K562 (cell line): ENCODE data around the gene MAP2K7. TPM values are rescaled to one million over a fixed set of nuclear protein-coding genes. Genes with fewer than 3 reads are reported as not detected.

ENCODE experiments used
- AFF4 ChIP-seq: sonication (generic); formaldehyde crosslinking; IDR thresholded peaks from 2 replicates; pipeline ENCODE4 v1.8.0; 2023; ENCODE audit warnings: mild to moderate bottlenecking, missing genetic modification reagents
- BCL6 ChIP-seq: fragments of 250-450 bp; sonication (Bioruptor Pico); IDR thresholded peaks from 2 replicates; pipeline ENCODE4 v1.4.0; 2020
- CAMTA2 ChIP-seq: fragments of 250-450 bp; sonication (Bioruptor Pico); conservative IDR thresholded peaks from 2 replicates; pipeline ENCODE4 v1.5.1; 2022
- CREB3 ChIP-seq: fragments of 450-650 bp; conservative IDR thresholded peaks from 2 replicates; pipeline ENCODE4 v1.6.1; 2016; ENCODE audit warnings: missing genetic modification characterization, low read depth, mild to moderate bottlenecking, missing compliant biosample characterization, moderate library complexity
- EP300 ChIP-seq: IDR thresholded peaks from 2 replicates; pipeline ENCODE4 v1.6.1; 2012; ENCODE audit warnings: low read length, improper control_type of control experiment
- ETV6 ChIP-seq, 3 experiments: fragments of 150-350 bp in 1 of 3; sonication (generic) in 1 of 3; formaldehyde crosslinking in 1 of 3; IDR thresholded peaks; 2 replicates each; pipeline versions ENCODE4 v1.6.1 to v1.8.0; 2014 to 2022; ENCODE audit warnings: borderline replicate concordance in 2 of 3, low read depth in 2 of 3, antibody characterized with exemption in 1 of 3, low read length in 1 of 3, mild to moderate bottlenecking in 1 of 3, missing genetic modification reagents in 1 of 3
- GTF2B ChIP-seq: IDR thresholded peaks from 2 replicates; pipeline ENCODE4 v1.6.1; 2011; ENCODE audit not compliant: insufficient read length; ENCODE audit errors: extremely low read depth
- HNRNPLL ChIP-seq: fragments of 200-400 bp; formaldehyde crosslinking; IDR thresholded peaks from 2 replicates; pipeline ENCODE4 v1.6.1; 2017; ENCODE audit warnings: low read length, low read depth, mild to moderate bottlenecking; ENCODE audit not compliant: poor library complexity, severe bottlenecking
- MAFF ChIP-seq: IDR thresholded peaks from 2 replicates; pipeline ENCODE4 v1.6.1; 2012; ENCODE audit warnings: low read length, improper control_type of control experiment
- MBD2 ChIP-seq: sonication (generic); IDR thresholded peaks from 2 replicates; pipeline ENCODE4 v1.6.1; 2016; ENCODE audit warnings: low read depth, borderline replicate concordance
- MYC ChIP-seq, 2 experiments: fragments of 250-450 bp in 1 of 2; sonication (Bioruptor Pico) in 1 of 2; IDR thresholded peaks; 2 replicates each; pipeline versions ENCODE4 v1.5.1 to v1.6.1; 2012 to 2021; ENCODE audit warnings: low read depth in 2 of 2, borderline replicate concordance in 1 of 2, improper control_type of control experiment in 1 of 2, low read length in 1 of 2, mild to moderate bottlenecking in 1 of 2, moderate library complexity in 1 of 2
- RBM25 ChIP-seq: fragments of 200-400 bp; formaldehyde crosslinking; IDR thresholded peaks from 2 replicates; pipeline ENCODE4 v1.6.1; 2018; ENCODE audit warnings: low read length, low read depth, moderate library complexity; ENCODE audit not compliant: severe bottlenecking
- RNF219 ChIP-seq: fragments of 250-450 bp; sonication (Bioruptor Pico); IDR thresholded peaks from 2 replicates; pipeline ENCODE4 v1.5.0; 2022; ENCODE audit warnings: mild to moderate bottlenecking
- TRIM24 ChIP-seq, 2 experiments: fragments of 450-650 bp; IDR thresholded peaks; 2 replicates each; pipeline ENCODE4 v1.6.1; 2016
- ZBTB1 ChIP-seq: sonication (generic); formaldehyde crosslinking; IDR thresholded peaks from 2 replicates; pipeline ENCODE4 v1.8.1; 2023; ENCODE audit warnings: missing genetic modification reagents, low read depth, mild to moderate bottlenecking, borderline replicate concordance
- ZNF431 ChIP-seq: sonication (generic); formaldehyde crosslinking; IDR thresholded peaks from 2 replicates; pipeline ENCODE4 v1.8.0; 2022; ENCODE audit warnings: mild to moderate bottlenecking, missing genetic modification reagents
- ZSCAN32 ChIP-seq: fragments of 450-650 bp; formaldehyde crosslinking; IDR thresholded peaks from 2 replicates; pipeline ENCODE4 v1.4.0; 2020; ENCODE audit warnings: mild to moderate bottlenecking, moderate library complexity
- polyA plus RNA-seq, 8 experiments: library from polyadenylated mRNA; depleted of rRNA in 4 of 8; stranded (reverse) in 5 of 8; unstranded in 3 of 8; fragments of >200 nt; fragmentation: Nextera tagmentation in 2 of 8; fragmentation: Illumina TruSeq in 1 of 8; extraction: Ambion mirVana in 2 of 8; extraction: Trizol in 1 of 8; gene quantifications; 2 replicates each; pipeline versions ENCODE4 v1.2.1 to v1.2.3, GENCODE V29; 2011 to 2014; ENCODE audit warnings: inconsistent platforms in 1 of 8, missing spikeins in 1 of 8
- total RNA-seq, 7 experiments: library from RNA; depleted of rRNA in 6 of 7; stranded (reverse); fragments of >200 nt in 6 of 7; fragmentation: Illumina TruSeq in 2 of 7; extraction: Trizol in 2 of 7; gene quantifications; 2 replicates each; pipeline versions ENCODE4 v1.2.1 to v1.2.3, GENCODE V29; 2011 to 2021; ENCODE audit warnings: low replicate concordance in 1 of 7

The MAP2K7 gene
- total and polyA plus RNA-seq, 9 of the 15 experiments (the other 6 are each of a cell fraction or from before 2014, with no cell fraction given) = 0.51 to 45.8 (median 14.1) TPM

GRCh38 chr19:7925171-7925851 is 21.6 kb downstream of the MAP2K7 start (continued):
- peak; percentile 78 for TF ChIP-seq MYC (IDR thresholded peaks at IDR 0.05; ENCODE audit: low read depth, low read length)
- TF ChIP-seq MYC (CRISPR knock-in tag; IDR thresholded peaks at IDR 0.05; ENCODE audit: borderline replicate concordance, low read depth) = no peak
- no peak for TF ChIP-seq BCL6 (CRISPR knock-in tag)
- no peak for TF ChIP-seq EP300
- TF ChIP-seq TRIM24 (IDR thresholded peaks at IDR 0.05) = no peak
- no peak for TF ChIP-seq GTF2B
- TF ChIP-seq ETV6 (IDR thresholded peaks at IDR 0.05; ENCODE audit: borderline replicate concordance in 1 of 2, low read depth in 2 of 2, low read length in 1 of 2) = no peak
- TF ChIP-seq ETV6 (CRISPR knock-in tag; IDR thresholded peaks at IDR 0.05; ENCODE audit: borderline replicate concordance) = 0 out of 2 replicates have a peak, but pooled peaks have one; percentile 29
- TF ChIP-seq ZSCAN32 (CRISPR knock-in tag) = no peak
- peak; percentile 39; the same call in 1 of the 2 replicates for TF ChIP-seq AFF4 (CRISPR knock-in tag)
- TF ChIP-seq ZNF431 (CRISPR knock-in tag) = peak; percentile 75
- no peak for TF ChIP-seq MAFF
- TF ChIP-seq RNF219 = no peak
- TF ChIP-seq ZBTB1 = peak; percentile 76
- TF ChIP-seq CREB3 = no peak
- peak; percentile 69 for TF ChIP-seq HNRNPLL
- TF ChIP-seq CAMTA2 = no peak
- no peak for TF ChIP-seq RBM25
- TF ChIP-seq MBD2 = no peak
